Endothelial cell (in vitro differentiated cells): Measurements from ENCODE around the gene SNX25. TPM values are rescaled to one million over a fixed set of nuclear protein-coding genes. Genes with fewer than 3 reads are reported as not detected.

ENCODE experiments used
- DNase-seq: peaks from one replicate; pipeline ENCODE4 v3.0.0; 2021; ENCODE audit warnings: low spot score
- H3K27ac Mint-ChIP-seq: one replicate; pipeline ENCODE4 v1.8.0; 2021; ENCODE audit warnings: mixed read lengths, inconsistent platforms; ENCODE audit not compliant: unreplicated experiment
- H3K27me3 Mint-ChIP-seq: one replicate; pipeline ENCODE4 v1.8.0; 2021; ENCODE audit warnings: mild to moderate bottlenecking, moderate library complexity, mixed read lengths, inconsistent platforms; ENCODE audit not compliant: unreplicated experiment
- H3K36me3 Mint-ChIP-seq: one replicate; pipeline ENCODE4 v1.8.0; 2021; ENCODE audit warnings: mild to moderate bottlenecking, low read depth, mixed read lengths, inconsistent platforms; ENCODE audit not compliant: unreplicated experiment
- H3K4me1 Mint-ChIP-seq: one replicate; pipeline ENCODE4 v1.8.0; 2021; ENCODE audit warnings: mild to moderate bottlenecking, mixed read lengths, inconsistent platforms; ENCODE audit not compliant: unreplicated experiment
- H3K4me3 Mint-ChIP-seq: one replicate; pipeline ENCODE4 v1.8.0; 2021; ENCODE audit warnings: mild to moderate bottlenecking, mixed read lengths, inconsistent platforms; ENCODE audit not compliant: unreplicated experiment
- H3K9me3 Mint-ChIP-seq: one replicate; pipeline ENCODE4 v1.8.0; 2021; ENCODE audit warnings: mixed read lengths, inconsistent platforms; ENCODE audit not compliant: unreplicated experiment
- total RNA-seq: library from RNA; stranded (reverse); fragmentation: NEBNext Ultra II Directional; extraction: Animal tissue kit (Norgen Biotek cat#: 25700); gene quantifications from one replicate; pipeline ENCODE4 v1.2.1, GENCODE V29; 2021; ENCODE audit not compliant: unreplicated experiment
- TF ChIP-seq, protein P1 (sequence below): fragments of 200-600 bp; sonication (generic); IDR thresholded peaks from one replicate; pipeline ENCODE4 v1.5.0; 2021; ENCODE audit warnings: antibody characterized with exemption; ENCODE audit not compliant: unreplicated experiment

SNX25 gene
- total RNA-seq, 1 donor from 2014 or later, result 19.3 TPM

DNA sequence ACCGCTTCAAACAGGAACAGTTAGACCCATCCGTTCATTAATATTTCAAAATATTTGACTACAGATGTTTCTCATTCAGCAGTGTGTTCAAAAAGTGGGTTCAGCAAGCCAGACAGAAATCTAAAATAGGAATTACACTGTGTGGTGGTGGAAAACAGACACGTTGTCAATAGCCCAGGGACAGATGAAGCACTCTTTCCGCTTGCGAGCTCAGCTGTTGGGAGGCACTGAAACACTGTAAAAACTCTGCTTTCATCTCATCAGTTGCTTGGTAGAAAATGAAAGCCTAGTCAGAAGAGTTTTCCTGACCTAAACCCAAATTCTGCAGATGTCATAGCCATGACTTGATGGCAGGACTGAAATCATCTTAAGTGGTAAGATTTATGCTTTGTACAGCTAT, 147.8 kb downstream of the SNX25 start:
- Mint-ChIP-seq H3K9me3 (no peaks in the 10 kb centered on the region), H3K36me3 (peaks cover 17% of the 10 kb centered on the region), H3K4me1 (no peaks in the 10 kb centered on the region), H3K27me3 (peaks cover 5% of the 10 kb centered on the region), H3K4me3 (no peak overlapping the region), H3K27ac (no peak overlapping the region)
- TF ChIP-seq, protein P1, sequence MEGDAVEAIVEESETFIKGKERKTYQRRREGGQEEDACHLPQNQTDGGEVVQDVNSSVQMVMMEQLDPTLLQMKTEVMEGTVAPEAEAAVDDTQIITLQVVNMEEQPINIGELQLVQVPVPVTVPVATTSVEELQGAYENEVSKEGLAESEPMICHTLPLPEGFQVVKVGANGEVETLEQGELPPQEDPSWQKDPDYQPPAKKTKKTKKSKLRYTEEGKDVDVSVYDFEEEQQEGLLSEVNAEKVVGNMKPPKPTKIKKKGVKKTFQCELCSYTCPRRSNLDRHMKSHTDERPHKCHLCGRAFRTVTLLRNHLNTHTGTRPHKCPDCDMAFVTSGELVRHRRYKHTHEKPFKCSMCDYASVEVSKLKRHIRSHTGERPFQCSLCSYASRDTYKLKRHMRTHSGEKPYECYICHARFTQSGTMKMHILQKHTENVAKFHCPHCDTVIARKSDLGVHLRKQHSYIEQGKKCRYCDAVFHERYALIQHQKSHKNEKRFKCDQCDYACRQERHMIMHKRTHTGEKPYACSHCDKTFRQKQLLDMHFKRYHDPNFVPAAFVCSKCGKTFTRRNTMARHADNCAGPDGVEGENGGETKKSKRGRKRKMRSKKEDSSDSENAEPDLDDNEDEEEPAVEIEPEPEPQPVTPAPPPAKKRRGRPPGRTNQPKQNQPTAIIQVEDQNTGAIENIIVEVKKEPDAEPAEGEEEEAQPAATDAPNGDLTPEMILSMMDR, result no peak
- DNase-seq, result no peak

DNA sequence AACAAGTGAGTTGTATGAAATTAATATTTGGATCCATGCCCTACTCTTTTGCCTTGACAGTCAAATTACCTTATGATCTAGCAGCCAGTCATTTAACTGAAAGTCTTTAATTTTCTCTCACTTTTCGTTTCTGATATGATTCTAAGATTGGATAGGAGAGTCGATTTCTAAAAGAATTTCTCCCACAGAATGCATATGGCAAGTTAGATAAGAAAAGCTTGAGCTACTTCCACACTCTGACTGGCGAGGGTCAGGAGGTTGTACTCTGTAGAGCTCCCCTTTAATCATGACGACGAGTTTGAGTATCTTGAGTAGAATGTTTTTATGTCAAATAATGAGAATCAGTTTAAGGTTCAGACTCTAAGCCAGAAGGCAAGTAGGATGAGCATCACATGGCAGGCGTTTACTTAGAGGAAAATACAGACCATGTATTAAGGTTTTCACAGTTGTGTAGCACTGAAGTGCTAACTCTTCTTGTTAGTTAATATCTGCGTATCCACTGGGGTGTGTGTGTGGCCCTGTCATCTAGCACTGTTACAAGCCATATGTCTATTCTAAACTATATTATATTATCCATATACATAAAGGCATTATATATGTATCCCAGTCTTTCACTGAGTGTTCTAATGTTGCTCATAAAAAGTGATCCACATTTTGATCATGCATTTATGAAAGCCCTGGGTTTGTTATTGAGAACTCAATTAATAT, 148.5 kb downstream of the SNX25 start:
- peaks cover 10% of the 10 kb centered on the region for H3K36me3 Mint-ChIP-seq
- DNase-seq, result no peak
- no peaks in the 10 kb centered on the region for H3K4me1 Mint-ChIP-seq
- H3K4me3 Mint-ChIP-seq, result no peak overlapping the region
- TF ChIP-seq, protein P1, result no peak
- H3K27me3 Mint-ChIP-seq, result peaks cover 5% of the 10 kb centered on the region
- no peak overlapping the region for H3K27ac Mint-ChIP-seq
- no peaks in the 10 kb centered on the region for H3K9me3 Mint-ChIP-seq

DNA sequence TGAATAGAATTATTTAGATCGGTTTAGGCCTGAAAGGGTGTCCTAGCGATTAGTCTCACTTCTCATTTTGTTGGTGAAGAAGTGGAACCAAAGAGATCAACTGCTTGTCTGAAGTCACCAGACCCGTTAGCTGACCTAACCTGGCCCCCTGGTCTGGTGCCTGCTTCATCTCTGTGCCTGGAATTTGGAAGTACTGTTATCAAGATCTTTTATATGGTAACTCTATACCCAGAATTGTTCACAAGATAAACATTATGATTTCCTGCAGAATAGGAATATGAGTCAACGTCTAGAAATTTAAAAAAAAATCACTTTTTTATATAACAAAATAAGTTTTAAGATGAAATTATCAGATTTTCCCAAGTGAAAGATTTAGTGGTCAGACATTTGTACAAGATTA, 149.1 kb downstream of the SNX25 start:
- Mint-ChIP-seq H3K4me1 (no peaks in the 10 kb centered on the region), H3K36me3 (peaks cover 6% of the 10 kb centered on the region), H3K27me3 (peaks cover 5% of the 10 kb centered on the region), H3K9me3 (no peaks in the 10 kb centered on the region), H3K27ac (no peak overlapping the region), H3K4me3 (no peak overlapping the region)
- DNase-seq, result no peak
- TF ChIP-seq, protein P1, result no peak

DNA sequence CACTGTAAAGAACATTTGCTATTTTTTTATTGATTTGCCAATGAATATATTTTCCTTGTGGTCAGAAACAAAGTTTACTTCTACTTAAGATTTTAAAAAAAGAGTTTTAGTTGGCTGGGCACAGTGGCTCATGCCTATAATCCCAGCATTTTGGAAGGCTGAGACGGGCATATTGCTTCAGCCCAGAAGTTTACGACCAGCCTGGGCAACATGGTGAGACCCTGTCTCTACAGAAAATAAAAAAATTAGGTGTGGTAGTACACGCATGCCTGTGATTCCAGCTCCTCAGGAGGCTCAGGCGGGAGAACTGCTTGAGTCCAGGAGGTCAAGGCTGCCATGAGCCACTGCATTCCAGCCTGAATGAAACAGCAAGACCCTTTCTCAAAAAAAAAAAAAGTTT, 149.6 kb downstream of the SNX25 start:
- Mint-ChIP-seq H3K4me3 (no peak overlapping the region), H3K27ac (no peak overlapping the region)
- no peak for DNase-seq

More for the DNA sequence above, 149.6 kb downstream of the SNX25 start:
- no peaks in the 10 kb centered on the region for H3K4me1 Mint-ChIP-seq
- peaks cover 5% of the 10 kb centered on the region for H3K27me3 Mint-ChIP-seq
- no peaks in the 10 kb centered on the region for H3K9me3 Mint-ChIP-seq
- TF ChIP-seq, protein P1, result no peak
- peaks cover 6% of the 10 kb centered on the region for H3K36me3 Mint-ChIP-seq
